ENCODE measurements around the gene NT5DC2.

DNA sequence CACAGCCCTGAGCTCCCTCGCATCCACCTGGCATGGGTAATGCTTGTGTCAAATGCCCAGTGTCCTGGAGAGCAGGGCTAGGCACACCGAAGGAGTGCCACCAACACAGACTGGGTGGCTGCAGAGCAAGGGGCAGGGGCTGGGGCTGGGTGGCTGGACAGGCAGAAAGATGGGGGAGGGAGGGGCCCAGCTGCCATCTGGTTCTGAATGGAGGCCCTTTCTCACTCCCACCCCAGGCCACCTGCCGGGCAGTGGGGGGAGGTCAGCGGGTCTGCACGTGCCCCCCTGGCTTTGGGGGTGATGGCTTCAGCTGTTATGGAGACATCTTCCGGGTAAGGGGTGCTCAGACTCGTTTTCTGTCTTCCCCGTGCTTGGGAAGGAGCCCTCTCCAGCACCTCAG lies 21.6 kb downstream of the NT5DC2 start:
- TF ChIP-seq, protein P1, sequence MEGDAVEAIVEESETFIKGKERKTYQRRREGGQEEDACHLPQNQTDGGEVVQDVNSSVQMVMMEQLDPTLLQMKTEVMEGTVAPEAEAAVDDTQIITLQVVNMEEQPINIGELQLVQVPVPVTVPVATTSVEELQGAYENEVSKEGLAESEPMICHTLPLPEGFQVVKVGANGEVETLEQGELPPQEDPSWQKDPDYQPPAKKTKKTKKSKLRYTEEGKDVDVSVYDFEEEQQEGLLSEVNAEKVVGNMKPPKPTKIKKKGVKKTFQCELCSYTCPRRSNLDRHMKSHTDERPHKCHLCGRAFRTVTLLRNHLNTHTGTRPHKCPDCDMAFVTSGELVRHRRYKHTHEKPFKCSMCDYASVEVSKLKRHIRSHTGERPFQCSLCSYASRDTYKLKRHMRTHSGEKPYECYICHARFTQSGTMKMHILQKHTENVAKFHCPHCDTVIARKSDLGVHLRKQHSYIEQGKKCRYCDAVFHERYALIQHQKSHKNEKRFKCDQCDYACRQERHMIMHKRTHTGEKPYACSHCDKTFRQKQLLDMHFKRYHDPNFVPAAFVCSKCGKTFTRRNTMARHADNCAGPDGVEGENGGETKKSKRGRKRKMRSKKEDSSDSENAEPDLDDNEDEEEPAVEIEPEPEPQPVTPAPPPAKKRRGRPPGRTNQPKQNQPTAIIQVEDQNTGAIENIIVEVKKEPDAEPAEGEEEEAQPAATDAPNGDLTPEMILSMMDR (conservative IDR thresholded peaks at IDR 0.05 in 1 of 2, IDR thresholded peaks at IDR 0.05 in 1 of 2; ENCODE audit: extremely low read depth in 1 of 2, insufficient read depth in 1 of 2, low read depth in 1 of 2, low read length in 2 of 2), result no peak
- no peak for TF ChIP-seq EZH2 (IDR thresholded peaks at IDR 0.05; ENCODE audit: borderline replicate concordance, low read length)
